GM19463 (cell line): ENCODE data around the gene LRRC26.
A peak's percentile ranks its signal among the peaks of the same experiment; 100 is the strongest.

ENCODE experiments used
- ATAC-seq: cut with Tn5 transposase; IDR thresholded peaks from one replicate; pipeline ENCODE4 v1.9.1; 2021; ENCODE audit warnings: mild to moderate bottlenecking, moderate library complexity; ENCODE audit not compliant: unreplicated experiment

The LRRC26 gene

GRCh38 chr9:137157618-137158415 lies 12.0 kb downstream of the LRRC26 start:
- no peak for ATAC-seq

DNA sequence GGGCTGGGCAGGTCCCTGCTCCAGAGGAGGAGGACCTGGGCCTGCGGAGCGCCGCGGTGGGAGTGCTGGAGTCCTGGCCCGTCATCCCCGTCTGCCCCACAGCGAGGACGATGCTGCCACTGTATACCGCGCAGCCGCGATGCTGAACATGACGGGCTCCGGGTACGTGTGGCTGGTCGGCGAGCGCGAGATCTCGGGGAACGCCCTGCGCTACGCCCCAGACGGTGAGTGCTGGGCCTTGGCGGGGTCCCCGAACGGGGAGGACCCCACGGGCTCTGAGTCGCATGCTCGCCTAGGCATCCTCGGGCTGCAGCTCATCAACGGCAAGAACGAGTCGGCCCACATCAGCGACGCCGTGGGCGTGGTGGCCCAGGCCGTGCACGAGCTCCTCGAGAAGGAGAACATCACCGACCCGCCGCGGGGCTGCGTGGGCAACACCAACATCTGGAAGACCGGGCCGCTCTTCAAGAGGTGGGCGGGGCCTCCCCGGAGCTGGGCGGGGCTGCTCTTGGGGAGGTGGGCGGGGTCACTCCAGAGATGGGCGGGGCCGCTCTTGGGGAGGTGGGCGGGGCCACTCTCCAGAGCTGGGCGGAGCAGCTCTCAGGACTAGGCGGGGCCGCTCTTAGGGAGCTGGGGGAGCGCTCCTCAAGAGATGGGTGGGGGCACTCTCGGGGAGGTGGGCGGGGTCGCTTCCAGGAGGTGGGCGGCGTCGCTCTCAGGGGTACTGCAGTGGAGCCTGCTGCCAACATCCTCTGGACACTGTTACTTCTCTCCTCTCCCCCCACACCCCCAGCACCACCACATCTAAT lies 13.1 kb downstream of the LRRC26 start:
- no peak for ATAC-seq

GRCh38 chr9:137152844-137153405 lies 16.9 kb downstream of the LRRC26 start:
- ATAC-seq = no peak

- peak; percentile 53 for ATAC-seq
These were observed 19.0 kb downstream of the LRRC26 start for GRCh38 chr9:137150617-137151457.

GRCh38 chr9:137149942-137150616 lies 19.8 kb downstream of the LRRC26 start:
- peak; percentile 21 for ATAC-seq

DNA sequence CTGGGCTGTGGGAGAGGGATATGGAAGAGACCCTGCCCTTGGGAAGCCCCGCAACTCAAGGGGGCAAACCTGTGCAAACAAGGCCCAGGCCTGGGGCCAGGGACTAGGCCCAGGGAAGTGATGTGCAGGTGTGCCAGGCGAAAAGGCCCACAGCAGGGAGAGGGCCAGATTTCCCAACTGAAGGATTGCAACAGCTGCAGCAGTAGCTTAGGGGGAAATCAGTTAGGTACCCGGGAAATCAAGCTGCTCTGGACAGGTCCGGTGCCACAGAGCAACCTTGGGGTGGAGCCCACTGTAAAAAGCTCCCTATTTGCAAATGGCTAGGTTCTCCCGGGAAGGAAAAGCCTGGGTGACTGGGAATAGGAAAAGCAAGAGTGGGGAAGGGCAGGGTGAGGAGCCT lies 20.5 kb downstream of the LRRC26 start:
- no peak for ATAC-seq

DNA sequence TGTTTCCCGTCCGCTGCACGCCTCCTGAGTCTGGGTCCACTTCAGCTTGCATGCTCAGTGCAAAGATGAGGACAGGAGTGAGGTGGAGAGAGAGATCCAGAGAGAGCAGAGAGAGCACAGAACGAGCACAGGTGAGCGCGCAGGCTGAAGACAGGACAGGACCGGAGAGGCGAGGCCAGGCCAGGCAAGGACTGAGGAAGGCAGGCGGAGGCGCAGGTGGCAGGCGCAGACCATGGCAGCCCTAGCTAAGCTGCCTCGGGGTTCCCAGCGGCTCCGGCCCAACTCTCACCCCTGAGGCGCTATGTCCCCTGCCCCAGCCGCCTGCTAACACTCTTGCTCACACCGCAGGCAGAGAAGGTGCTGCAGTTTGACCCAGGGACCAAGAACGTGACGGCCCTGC lies 21.2 kb downstream of the LRRC26 start:
- ATAC-seq = no peak

DNA sequence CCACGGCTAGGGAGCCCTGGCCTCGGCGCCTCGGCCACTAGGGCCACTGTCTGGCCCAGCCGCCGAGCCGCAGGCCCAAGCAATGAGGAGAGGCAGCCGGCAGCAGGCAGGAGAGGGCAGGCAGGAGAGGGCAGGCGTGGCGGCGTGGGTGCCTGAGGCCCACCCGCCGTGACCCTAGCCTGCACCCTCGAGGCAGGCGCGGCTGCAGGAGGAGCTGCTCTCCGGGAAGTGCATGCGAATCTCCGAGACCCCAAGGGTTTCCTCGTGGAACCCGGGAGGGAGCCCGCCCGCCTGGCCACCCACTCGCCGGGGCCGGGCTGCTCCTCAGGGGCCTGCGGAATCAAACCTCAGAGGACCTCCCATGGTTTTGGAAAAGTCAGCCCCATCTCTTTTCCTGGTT lies 21.6 kb downstream of the LRRC26 start:
- ATAC-seq = no peak

GRCh38 chr9:137147793-137148160 lies 22.1 kb downstream of the LRRC26 start:
- ATAC-seq = no peak

GRCh38 chr9:137147091-137147792 lies 22.6 kb downstream of the LRRC26 start:
- ATAC-seq = no peak

DNA sequence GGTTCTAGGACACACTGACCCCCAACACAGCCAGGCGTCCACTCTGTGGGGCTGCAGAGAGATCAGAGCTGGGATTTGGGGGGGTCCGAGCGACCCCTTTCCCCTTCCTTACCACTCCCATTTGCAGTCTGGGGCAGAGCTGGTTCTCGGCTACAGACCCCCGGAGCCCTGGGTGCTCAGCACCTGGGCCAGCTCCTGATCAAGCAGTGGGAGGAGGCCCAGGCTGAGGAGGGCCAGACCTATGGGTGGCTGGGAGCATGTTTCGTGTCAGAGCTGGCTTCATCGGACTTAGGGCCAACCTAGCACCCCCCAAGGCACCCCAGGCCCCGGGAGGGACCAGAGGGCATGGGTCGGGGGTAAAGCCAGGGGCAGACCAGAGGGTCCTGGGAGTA lies 23.3 kb downstream of the LRRC26 start:
- ATAC-seq = no peak

GRCh38 chr9:137145731-137146526 lies 23.9 kb downstream of the LRRC26 start:
- ATAC-seq = no peak

DNA sequence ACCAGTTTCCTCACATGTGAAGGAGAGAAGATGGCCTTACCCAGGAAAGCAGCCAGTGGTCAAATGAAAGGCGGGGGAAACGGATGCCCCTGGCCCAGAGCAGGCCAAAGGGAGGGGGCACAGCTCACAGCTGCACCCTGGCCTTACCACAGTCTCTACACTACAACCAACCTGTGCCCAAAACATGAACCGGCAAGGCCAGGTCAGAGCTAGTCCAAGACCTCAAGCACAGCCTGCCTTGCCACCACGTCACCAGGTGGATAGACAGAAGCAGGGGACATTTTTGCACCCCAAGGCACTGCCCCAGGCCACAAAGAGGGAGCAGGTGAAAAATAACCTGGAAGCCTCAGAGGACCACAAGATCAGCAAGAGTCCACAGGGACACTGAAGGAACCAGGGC lies 26.4 kb downstream of the LRRC26 start:
- ATAC-seq = no peak

GRCh38 chr9:137141976-137142936 lies 27.6 kb downstream of the LRRC26 start:
- ATAC-seq = no peak

GRCh38 chr9:137141050-137141810 lies 28.6 kb downstream of the LRRC26 start:
- no peak for ATAC-seq

DNA sequence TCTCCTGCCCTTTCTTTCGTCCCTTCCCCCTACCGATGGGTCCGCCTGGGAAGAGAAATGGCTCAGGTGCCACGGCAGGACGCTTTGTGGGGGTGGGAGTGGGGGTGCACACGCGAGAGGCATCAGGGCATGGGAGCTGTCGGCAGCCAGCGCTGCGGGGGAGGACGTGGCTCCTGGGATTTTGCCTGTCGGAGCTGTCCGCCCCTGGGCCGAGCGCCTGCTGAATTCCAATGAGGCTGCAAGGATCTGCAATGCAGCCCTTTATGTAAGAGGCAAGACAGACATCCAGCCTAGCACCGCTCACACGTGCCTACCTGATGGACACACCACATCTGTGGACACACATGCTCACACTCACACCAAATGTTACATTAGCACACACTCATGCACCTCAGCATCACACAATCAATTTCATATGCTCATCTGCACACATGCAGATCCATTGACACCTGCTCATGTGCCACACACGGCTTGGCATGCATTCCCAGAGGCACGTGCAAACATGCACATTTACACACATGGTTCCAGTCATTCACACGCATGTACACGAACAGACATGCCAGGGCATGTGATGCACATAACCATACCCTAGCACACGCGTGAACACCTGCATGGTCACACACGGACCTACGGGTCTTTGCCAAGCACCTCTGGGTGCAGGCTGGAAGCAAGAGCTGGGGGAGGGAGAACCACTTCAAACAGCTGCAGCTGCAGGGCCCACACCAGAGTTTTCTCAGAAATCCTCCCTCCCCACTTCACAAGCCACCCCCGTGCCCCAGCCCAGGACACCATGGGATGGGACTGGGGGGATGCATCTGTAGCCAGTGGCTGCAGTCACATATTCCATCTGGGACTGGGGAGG lies 29.5 kb downstream of the LRRC26 start:
- ATAC-seq = no peak
